Activated CD4-positive, alpha-beta T cell treated with anti-CD3 and anti-CD28 coated beads for 36 hours (primary cell): ENCODE results near the gene MXD3. TPM values are rescaled to one million over a fixed set of nuclear protein-coding genes. Genes with fewer than 3 reads are reported as not detected.
A peak's percentile ranks its signal among the peaks of the same experiment; 100 is the strongest.

ENCODE experiments used
- ATAC-seq: fragments of 200-7000 bp; cut with Tn5 transposase; one replicate; pipeline ENCODE4 v1.10.0; 2021; ENCODE audit warnings: mild to moderate bottlenecking, moderate library complexity
- CTCF ChIA-PET: fragments of 350-600 bp; sonication (Branson Sonifier 250); formaldehyde crosslinking; loops from one replicate; lab custom pipeline; 2021; ENCODE audit warnings: antibody characterized with exemption; lab: Charles Lee
- POLR2A ChIA-PET: fragments of 350-600 bp; sonication (Branson Sonifier 250); formaldehyde crosslinking; loops from one replicate; lab custom pipeline; 2021; ENCODE audit warnings: antibody characterized with exemption, inconsistent platforms; lab: Charles Lee
- DNase-seq: peaks from one replicate; pipeline ENCODE4 v3.0.0-alpha.2; 2020
- H3K27ac Mint-ChIP-seq: one replicate; pipeline ENCODE4 v1.8.0; 2021; ENCODE audit warnings: mixed read lengths
- H3K27me3 Mint-ChIP-seq: one replicate; pipeline ENCODE4 v1.8.0; 2021; ENCODE audit warnings: mixed read lengths
- H3K36me3 Mint-ChIP-seq: one replicate; pipeline ENCODE4 v1.8.0; 2021; ENCODE audit warnings: low read depth, mixed read lengths
- H3K4me1 Mint-ChIP-seq: one replicate; pipeline ENCODE4 v1.8.0; 2021; ENCODE audit warnings: mixed read lengths
- H3K4me3 Mint-ChIP-seq: one replicate; pipeline ENCODE4 v1.8.0; 2021; ENCODE audit warnings: mild to moderate bottlenecking, moderate library complexity, mixed read lengths
- H3K9me3 Mint-ChIP-seq: one replicate; pipeline ENCODE4 v1.8.0; 2021; ENCODE audit warnings: low read depth, mixed read lengths
- intact Hi-C, 2 experiments: fragments of 100-400 bp; cut with DNase I in 1 of 2; cut with micrococcal nuclease in 1 of 2; formaldehyde crosslinking; loops; one replicate each; pipeline versions ENCODE4 v1.14.2 to v1.15.1; 2022 to 2024; cut with DNase I, micrococcal nuclease
- total RNA-seq, 2 experiments: library from RNA; stranded (reverse); gene quantifications; one replicate each; pipeline ENCODE4 v1.2.3, GENCODE V29; 2021

Gene MXD3
- total RNA-seq, 2 experiments from 2014 or later, result 21.3 to 27.2 TPM

DNA sequence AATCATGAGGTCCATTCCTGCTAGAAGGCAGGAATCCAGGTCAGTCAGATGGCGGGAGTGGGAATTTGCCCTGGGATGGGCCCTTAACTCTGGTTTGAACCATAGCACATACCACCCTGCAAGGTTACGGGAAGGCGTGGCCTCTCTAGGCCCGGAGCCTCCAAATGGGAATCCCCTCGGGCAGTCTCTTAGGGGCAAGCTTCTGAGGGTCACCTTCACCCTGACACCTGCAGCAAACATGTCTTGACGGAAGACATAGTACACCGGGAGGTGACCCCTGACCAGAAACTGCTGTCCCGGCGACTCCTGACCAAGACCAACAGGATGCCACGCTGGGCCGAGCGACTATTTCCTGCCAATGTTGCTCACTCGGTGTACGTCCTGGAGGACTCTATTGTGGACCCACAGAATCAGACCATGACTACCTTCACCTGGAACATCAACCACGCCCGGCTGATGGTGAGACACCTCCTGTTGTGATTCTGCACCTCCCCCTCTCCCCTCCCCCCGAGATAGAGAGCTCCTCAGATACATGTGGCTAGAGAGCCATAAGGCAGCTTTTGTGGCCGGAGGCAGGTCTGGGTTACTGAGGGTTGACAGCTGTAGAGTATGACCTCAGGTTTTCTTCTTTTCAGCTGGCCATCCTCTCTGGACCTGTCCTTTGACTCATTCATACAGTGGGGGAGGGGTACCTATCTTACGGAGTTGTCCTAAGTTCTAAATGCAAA lies 7.1 kb downstream of the MXD3 start:
- H3K9me3 Mint-ChIP-seq, result no peaks in the 10 kb centered on the region
- H3K36me3 Mint-ChIP-seq, result peaks cover 41% of the 10 kb centered on the region
- intact Hi-C loops, result loop anchor here (5.0 to 10.0 kb wide), 3 partner anchors 172 to 900 kb away; partner anchors contain the start of genes HNRNPAB (in 1 of the 2), NSD1 (in 1 of the 2) and UIMC1 (in 1 of the 2)
- ChIA-PET CTCF (interaction anchor here (0.7 to 0.9 kb wide), 2 partner anchors 14 to 122 kb away, joined by 3 read pairs; partner anchors contain the start of gene GRK6), POLR2A (interaction anchor here (0.7 kb wide), 1 partner anchor 86 kb away, joined by 4 read pairs; no protein-coding TSS in a partner anchor)
- no peaks in the 10 kb centered on the region for H3K27me3 Mint-ChIP-seq
- ATAC-seq (peak; percentile 11), DNase-seq (peak; percentile 59)
- peaks cover 58% of the 10 kb centered on the region for H3K4me1 Mint-ChIP-seq
- H3K4me3 Mint-ChIP-seq, result peak overlapping the region; percentile 93
- H3K27ac Mint-ChIP-seq, result peak overlapping the region; percentile 90

DNA sequence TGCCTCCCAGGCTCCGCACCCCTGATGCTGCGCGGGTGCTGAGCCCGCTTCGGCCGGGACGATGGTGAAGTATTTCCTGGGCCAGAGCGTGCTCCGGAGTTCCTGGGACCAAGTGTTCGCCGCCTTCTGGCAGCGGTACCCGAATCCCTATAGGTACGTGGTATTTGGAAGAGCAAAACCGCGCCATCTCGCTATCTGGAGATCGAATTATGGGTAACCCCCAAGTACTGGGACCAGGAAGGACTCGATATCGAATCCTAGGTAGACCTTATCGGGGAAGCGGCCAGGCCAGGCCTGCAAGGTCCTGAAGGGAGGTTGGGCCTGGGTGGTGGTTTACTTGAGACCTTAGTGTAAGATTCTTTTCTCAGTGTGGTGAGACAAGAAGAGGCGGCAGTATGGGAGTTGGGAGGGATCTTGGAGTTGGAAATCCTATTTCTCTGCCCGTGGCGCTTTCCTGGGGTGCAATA lies 7.7 kb downstream of the MXD3 start:
- Mint-ChIP-seq H3K4me3 (peak overlapping the region; percentile 93), H3K27ac (peak overlapping the region; percentile 90), H3K9me3 (no peaks in the 10 kb centered on the region), H3K36me3 (peaks cover 40% of the 10 kb centered on the region), H3K27me3 (no peaks in the 10 kb centered on the region), H3K4me1 (peaks cover 59% of the 10 kb centered on the region)
- POLR2A ChIA-PET, result interaction anchor here (0.9 kb wide), 1 partner anchor 65 kb away, joined by 3 read pairs; no protein-coding TSS in a partner anchor
- DNase-seq (peak; percentile 34), ATAC-seq (peak; percentile 5)
- intact Hi-C loops, result loop anchor here (1.0 to 10.0 kb wide), 11 partner anchors 8 to 901 kb away; partner anchors contain the start of genes NSD1 (in 2 of the 2), GRK6 (in 1 of the 2), HNRNPAB (in 1 of the 2) and LMAN2 (in 1 of the 2)
- CTCF ChIA-PET, result interaction anchor here (0.6 to 0.9 kb wide), 4 partner anchors 9 to 194 kb away, joined by 3 read pairs; partner anchors contain the start of gene PDLIM7

DNA sequence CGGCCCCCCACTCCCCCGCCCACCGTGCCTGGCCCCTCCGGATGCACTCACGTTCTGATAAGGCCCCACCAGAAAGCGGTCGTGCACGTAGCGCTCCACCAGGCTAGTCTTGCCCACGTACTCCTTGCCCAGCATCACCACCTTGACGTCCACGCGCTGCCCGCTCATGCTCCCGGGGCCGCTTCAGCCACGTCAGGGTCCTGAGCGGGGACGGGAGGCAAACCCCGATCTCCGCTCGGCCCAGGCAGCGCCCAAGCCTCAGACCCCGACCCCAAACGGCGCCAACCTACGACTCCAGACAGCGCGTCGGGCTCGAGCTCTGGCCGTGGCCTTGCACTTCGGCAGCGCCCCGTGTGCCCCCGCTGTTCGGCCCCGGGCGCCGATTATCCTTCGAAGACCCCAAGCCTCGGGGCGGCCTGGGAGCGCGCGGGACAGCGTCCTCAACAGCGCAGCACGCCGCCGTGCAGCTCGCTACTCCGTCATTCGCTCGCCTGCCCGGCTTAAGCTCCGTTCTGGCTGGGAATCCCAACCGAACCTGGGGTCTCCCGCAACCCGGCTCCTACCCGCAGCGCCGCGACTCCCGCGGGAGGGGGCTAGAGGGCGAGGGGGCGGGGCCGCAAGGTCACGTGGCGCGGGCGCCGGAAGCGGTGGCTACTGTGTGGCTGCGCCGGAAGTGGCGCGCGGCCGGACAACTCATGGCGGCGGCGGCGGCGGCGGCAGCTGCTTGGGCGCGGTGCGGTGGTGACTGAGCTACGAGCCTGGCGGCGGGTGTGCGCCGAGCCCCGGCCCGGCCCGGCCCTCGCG lies 8.4 kb downstream of the MXD3 start, which contains the start of the genes PRELID1 and RAB24:
PRELID1 (plus strand) TSS at position 679 of the 804 bp plus-strand sequence. CDS start 187 bp downstream, outside the sequence.
RAB24 (minus strand) TSS at position 599 of the 804 bp plus-strand sequence; CDS start at position 168, 431 bp downstream.
- Mint-ChIP-seq H3K27ac (peak within 1 kb of the TSS; percentile 90), H3K9me3 (no peaks in the 10 kb centered on the region), H3K4me1 (peaks cover 59% of the 10 kb centered on the region), H3K36me3 (peaks cover 39% of the 10 kb centered on the region), H3K4me3 (peak within 1 kb of the TSS; percentile 93), H3K27me3 (no peaks in the 10 kb centered on the region)
- ATAC-seq (peak; percentile 69), DNase-seq (peak; percentile 95)
- CTCF ChIA-PET, result interaction anchor here (0.5 to 1.5 kb wide), 6 partner anchors 10 to 194 kb away, joined by 3 to 5 read pairs (median 3); partner anchors contain the start of genes LMAN2 and PDLIM7
- POLR2A ChIA-PET, result interaction anchor here (0.9 kb wide), 1 partner anchor 66 kb away, joined by 3 read pairs; no protein-coding TSS in a partner anchor
- intact Hi-C loops, result loop anchor here (1.0 to 10.0 kb wide), 11 partner anchors 9 to 901 kb away; partner anchors contain the start of genes NSD1 (in 2 of the 2), GRK6 (in 1 of the 2), HNRNPAB (in 1 of the 2) and LMAN2 (in 1 of the 2)

DNA sequence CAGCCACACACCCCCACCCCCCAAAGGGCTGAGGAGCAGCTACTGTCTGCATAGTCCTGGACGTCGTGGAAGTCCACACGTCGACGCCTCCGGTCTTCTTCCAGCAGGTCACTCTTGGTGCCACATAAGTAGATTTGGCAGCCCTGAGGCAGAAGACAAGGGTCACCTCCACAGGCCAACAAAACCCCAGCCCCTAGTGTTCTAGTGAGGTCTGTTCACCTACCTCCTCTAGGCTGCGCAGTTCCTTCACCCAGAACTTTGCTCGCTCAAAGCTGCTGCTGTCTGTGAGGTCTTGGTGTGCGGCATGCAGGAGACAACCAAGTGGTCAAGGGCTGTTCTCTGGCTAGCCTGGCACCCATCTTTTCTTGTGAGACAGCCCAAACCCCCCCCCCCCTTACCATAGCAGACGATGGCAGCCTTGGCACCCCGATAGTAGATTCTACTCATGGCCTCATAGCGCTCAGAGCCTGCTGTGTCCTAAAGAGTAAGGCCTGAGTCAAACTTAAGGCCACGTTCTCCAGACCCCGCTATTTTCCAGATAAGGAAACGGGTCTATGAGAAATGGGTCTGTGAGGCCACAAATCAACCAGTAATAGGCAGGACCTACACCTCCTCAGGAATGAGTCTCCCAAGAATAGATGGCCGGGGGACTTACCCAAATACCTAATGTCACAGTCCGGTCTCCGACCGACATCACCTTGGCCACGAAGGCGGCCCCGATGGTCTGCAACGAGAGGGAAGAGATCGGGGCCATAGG lies 9.2 kb downstream of the MXD3 start:
- Mint-ChIP-seq H3K27me3 (no peaks in the 10 kb centered on the region), H3K4me3 (peak overlapping the region; percentile 93), H3K27ac (peak overlapping the region; percentile 79), H3K36me3 (peaks cover 39% of the 10 kb centered on the region), H3K9me3 (no peaks in the 10 kb centered on the region), H3K4me1 (peaks cover 59% of the 10 kb centered on the region)
- POLR2A ChIA-PET, result no interaction called here
- CTCF ChIA-PET, result interaction anchor here (1.0 to 1.5 kb wide), 3 partner anchors 9 to 26 kb away, joined by 4 to 6 read pairs (median 5); no protein-coding TSS in a partner anchor
- DNase-seq, result peak; percentile 28
- intact Hi-C loops, result loop anchor here (1.0 to 10.0 kb wide), 11 partner anchors 10 to 902 kb away; partner anchors contain the start of genes NSD1 (in 2 of the 2), GRK6 (in 1 of the 2), HNRNPAB (in 1 of the 2) and LMAN2 (in 1 of the 2)
- no peak for ATAC-seq

DNA sequence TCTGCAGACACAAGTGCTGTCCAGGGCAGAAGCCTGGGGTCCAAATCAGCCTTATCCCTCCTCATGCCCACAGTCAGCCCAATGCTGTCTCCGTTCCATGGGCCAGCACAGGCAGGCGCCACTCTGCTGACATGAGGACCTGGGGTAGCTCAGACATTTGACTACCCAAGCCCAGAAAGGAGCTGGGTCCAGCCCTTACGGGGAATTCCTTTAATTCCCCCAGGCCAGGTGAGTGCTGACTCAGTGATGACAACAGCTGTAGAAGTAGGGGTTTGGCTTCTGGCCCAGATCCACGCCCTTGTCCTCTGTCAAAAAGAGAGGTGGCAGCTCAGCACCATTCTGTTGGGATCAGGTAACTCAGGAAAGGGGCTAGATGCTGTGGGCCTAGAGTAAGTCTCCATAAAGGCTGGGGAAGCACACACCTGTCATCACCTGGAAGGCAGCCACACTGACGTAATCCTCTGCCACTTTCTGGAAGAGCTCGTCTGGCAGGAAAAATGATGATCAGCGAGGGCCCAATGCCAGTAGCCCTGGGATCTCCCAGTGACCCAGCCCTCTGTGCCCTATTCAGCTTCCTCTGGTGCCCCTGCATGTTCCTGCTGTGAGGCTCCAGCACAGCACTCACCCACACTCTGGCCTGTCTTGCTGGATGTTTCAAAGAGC lies 10.1 kb downstream of the MXD3 start:
- Mint-ChIP-seq H3K9me3 (no peaks in the 10 kb centered on the region), H3K27ac (peak overlapping the region; percentile 38), H3K4me1 (peaks cover 60% of the 10 kb centered on the region), H3K36me3 (peaks cover 37% of the 10 kb centered on the region), H3K4me3 (peak overlapping the region; percentile 93), H3K27me3 (no peaks in the 10 kb centered on the region)
- intact Hi-C loops, result loop anchor here (2.0 to 10.0 kb wide), 5 partner anchors 125 to 903 kb away; partner anchors contain the start of genes GRK6 (in 1 of the 2), HNRNPAB (in 1 of the 2), NSD1 (in 1 of the 2) and UIMC1 (in 1 of the 2)
- DNase-seq (peak; percentile 37), ATAC-seq (no peak)
- CTCF ChIA-PET, result interaction anchor here (0.8 to 7.1 kb wide), 7 partner anchors 8 to 188 kb away, joined by 3 to 46 read pairs (median 6); no protein-coding TSS in a partner anchor
- POLR2A ChIA-PET, result no interaction called here

DNA sequence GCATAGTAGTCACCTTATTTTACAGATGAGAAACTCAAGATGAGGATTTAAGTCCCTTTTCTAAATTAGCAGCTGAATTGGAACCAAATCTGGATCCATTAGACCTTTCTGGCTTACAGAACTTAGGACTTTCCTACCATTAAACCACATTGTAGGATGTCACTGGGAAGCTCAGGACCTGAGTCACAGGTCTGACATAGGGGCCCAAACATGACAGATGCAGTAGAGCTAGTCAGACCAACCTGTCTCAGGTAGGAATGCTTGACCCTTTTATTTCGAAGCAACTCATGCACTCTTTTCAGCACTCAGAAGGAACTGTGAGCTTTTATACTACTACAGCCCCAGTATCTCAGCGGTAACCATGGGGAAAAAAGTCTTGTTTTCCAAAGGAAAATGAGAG lies 10.7 kb downstream of the MXD3 start:
- ATAC-seq (no peak), DNase-seq (no peak)
- Mint-ChIP-seq H3K27me3 (no peaks in the 10 kb centered on the region), H3K36me3 (peaks cover 37% of the 10 kb centered on the region), H3K27ac (peak overlapping the region; percentile 34), H3K4me3 (no peak overlapping the region), H3K9me3 (no peaks in the 10 kb centered on the region), H3K4me1 (peaks cover 61% of the 10 kb centered on the region)
- intact Hi-C loops, result loop anchor here (5.0 to 10.0 kb wide), 3 partner anchors 169 to 904 kb away; partner anchors contain the start of genes HNRNPAB (in 1 of the 2), NSD1 (in 1 of the 2) and UIMC1 (in 1 of the 2)
- ChIA-PET POLR2A (no interaction called here), CTCF (interaction anchor here (0.8 to 7.1 kb wide), 5 partner anchors 7 to 187 kb away, joined by 3 to 46 read pairs (median 7); no protein-coding TSS in a partner anchor)

DNA sequence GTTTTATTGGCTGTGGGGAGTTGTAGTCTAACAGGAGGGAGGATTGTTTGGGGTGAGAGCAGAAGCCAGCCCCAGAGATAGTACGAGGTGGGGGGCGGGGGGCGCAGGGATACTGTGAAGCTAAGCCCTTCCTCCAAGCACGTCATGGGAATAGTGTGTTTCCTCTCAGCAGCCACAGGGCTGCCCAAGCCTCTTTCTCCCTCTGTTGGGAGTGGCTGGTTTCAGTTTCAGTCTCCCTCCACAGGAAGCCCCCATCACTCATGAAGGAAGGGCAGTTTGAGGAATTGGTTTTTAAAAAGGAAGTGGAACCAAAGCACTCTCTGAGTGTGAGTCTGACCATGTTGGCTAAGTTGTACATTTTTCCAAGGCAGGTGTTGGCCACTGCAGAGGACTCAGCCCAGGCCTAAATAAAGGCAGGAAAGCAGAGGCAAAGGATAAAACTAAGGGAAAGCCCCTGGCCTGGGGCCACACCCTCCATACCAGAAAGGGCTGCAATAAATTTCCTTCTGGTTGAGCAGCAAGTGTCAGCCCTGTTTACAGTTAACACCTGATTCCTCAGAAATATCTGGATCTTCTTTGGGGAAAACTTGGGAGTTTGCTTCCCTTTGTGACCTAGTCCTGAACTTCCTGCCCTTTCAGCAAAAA lies 11.3 kb downstream of the MXD3 start:
- H3K9me3 Mint-ChIP-seq, result no peaks in the 10 kb centered on the region
- peak overlapping the region; percentile 79 for H3K27ac Mint-ChIP-seq
- peaks cover 36% of the 10 kb centered on the region for H3K36me3 Mint-ChIP-seq
- H3K27me3 Mint-ChIP-seq, result no peaks in the 10 kb centered on the region
- peak; percentile 23 for ATAC-seq
- H3K4me1 Mint-ChIP-seq, result peaks cover 61% of the 10 kb centered on the region
- ChIA-PET POLR2A (no interaction called here), CTCF (interaction anchor here (0.5 to 7.1 kb wide), 5 partner anchors 9 to 187 kb away, joined by 3 to 46 read pairs (median 7); no protein-coding TSS in a partner anchor)
- intact Hi-C loops, result loop anchor here (5.0 to 10.0 kb wide), 3 partner anchors 168 to 904 kb away; partner anchors contain the start of genes HNRNPAB (in 1 of the 2), NSD1 (in 1 of the 2) and UIMC1 (in 1 of the 2)
- peak; percentile 61 for DNase-seq
- H3K4me3 Mint-ChIP-seq, result no peak overlapping the region

DNA sequence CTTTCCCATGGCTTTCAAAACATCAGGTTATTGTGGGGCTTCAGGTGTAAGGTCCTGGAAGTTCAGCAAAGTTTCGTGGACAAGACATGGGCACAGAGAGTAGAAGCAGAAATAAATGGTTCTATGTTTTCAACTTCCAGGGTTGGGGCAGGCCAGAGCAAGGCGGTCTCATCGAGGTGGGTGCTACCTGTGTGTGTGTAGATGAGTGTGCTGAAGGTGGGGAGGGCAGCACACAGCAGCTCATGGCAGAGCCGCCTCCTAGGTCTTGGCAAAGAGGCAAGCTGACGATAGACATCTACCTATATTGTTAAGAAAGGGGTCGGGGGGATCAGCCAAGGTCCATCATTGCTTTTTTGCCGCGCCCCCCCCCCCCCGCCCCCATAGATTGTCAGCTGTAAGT lies 12.0 kb downstream of the MXD3 start:
- ChIA-PET CTCF (interaction anchor here (3.5 to 7.1 kb wide), 2 partner anchors 10 to 186 kb away, joined by 13 to 46 read pairs; no protein-coding TSS in a partner anchor), POLR2A (no interaction called here)
- ATAC-seq, result no peak
- Mint-ChIP-seq H3K27me3 (no peaks in the 10 kb centered on the region), H3K9me3 (no peaks in the 10 kb centered on the region), H3K4me1 (peaks cover 57% of the 10 kb centered on the region), H3K4me3 (no peak overlapping the region), H3K27ac (peak overlapping the region; percentile 62), H3K36me3 (peaks cover 35% of the 10 kb centered on the region)
- intact Hi-C loops, result loop anchor here (5.0 to 10.0 kb wide), 3 partner anchors 167 to 905 kb away; partner anchors contain the start of genes HNRNPAB (in 1 of the 2), NSD1 (in 1 of the 2) and UIMC1 (in 1 of the 2)
- DNase-seq, result no peak
